Measurements from ENCODE around the gene NF1.
A peak's percentile ranks its signal among the peaks of the same experiment; 100 is the strongest.
"Not testable (repeated sequence)": the region's sequence is repeated elsewhere in the genome, so short reads cannot be mapped to it uniquely, and the experiment has no call there.

Gene NF1

DNA sequence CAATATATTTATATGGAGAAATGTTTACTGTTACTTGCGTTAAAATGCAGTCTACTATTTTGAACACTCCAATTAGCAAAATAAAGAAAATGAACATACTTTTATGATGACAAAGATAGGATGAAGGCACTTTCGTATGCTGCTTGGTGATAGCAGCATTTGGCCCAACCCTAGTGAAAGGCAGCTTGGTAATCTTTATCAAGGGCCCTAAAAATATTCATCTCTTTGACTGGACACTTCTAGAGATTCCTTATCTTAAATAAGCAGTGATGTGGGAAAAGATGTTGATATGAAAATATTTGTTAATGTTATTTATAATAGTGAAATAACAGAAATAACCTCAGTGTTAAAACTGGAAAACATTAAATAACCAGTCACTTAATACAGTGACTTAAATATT is 79.4 kb downstream of the NF1 start:
- TF ChIP-seq POLR2A (IDR thresholded peaks at IDR 0.05; ENCODE audit: extremely low read depth, insufficient read length), result no peak
- TF ChIP-seq, protein P1, sequence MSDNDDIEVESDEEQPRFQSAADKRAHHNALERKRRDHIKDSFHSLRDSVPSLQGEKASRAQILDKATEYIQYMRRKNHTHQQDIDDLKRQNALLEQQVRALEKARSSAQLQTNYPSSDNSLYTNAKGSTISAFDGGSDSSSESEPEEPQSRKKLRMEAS (IDR thresholded peaks at IDR 0.05; ENCODE audit: low read depth, low read length), result no peak
- TF ChIP-seq, protein P2, sequence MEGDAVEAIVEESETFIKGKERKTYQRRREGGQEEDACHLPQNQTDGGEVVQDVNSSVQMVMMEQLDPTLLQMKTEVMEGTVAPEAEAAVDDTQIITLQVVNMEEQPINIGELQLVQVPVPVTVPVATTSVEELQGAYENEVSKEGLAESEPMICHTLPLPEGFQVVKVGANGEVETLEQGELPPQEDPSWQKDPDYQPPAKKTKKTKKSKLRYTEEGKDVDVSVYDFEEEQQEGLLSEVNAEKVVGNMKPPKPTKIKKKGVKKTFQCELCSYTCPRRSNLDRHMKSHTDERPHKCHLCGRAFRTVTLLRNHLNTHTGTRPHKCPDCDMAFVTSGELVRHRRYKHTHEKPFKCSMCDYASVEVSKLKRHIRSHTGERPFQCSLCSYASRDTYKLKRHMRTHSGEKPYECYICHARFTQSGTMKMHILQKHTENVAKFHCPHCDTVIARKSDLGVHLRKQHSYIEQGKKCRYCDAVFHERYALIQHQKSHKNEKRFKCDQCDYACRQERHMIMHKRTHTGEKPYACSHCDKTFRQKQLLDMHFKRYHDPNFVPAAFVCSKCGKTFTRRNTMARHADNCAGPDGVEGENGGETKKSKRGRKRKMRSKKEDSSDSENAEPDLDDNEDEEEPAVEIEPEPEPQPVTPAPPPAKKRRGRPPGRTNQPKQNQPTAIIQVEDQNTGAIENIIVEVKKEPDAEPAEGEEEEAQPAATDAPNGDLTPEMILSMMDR (IDR thresholded peaks at IDR 0.05; ENCODE audit: low read depth, low read length), result no peak
- no peak for TF ChIP-seq MYC (IDR thresholded peaks at IDR 0.05; ENCODE audit: low read depth, low read length)
- H3K4me3 ChIP-seq (ENCODE audit: low read depth, low read length), result no peak overlapping the region
- DNase-seq (ENCODE audit: low read depth), result no peak

DNA sequence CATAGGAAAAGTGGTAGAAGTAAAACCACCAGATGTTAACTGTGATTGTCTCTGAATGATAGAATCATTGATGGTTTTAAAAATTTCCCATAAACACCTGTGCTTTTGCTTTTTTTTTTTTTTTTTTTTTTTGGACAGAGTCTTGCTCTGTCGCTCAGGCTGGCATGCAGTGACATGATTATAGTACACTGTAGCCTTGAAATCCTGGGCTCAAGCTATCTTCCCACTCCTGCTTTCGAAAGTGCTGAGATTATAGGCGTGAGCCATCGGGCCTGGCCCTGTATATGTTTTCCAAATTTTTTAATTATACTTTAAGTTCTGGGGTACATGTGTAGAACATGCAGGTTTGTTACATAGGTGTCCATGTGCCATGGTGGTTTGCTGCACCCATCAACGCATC is 80.5 kb downstream of the NF1 start:
- no peak for DNase-seq (ENCODE audit: low read depth)
- TF ChIP-seq, protein P1 (IDR thresholded peaks at IDR 0.05; ENCODE audit: low read depth, low read length), result no peak
- TF ChIP-seq POLR2A (IDR thresholded peaks at IDR 0.05; ENCODE audit: extremely low read depth, insufficient read length), result no peak
- TF ChIP-seq, protein P2 (IDR thresholded peaks at IDR 0.05; ENCODE audit: low read depth, low read length), result no peak
- no peak for TF ChIP-seq MYC (IDR thresholded peaks at IDR 0.05; ENCODE audit: low read depth, low read length)
- H3K4me3 ChIP-seq (ENCODE audit: low read depth, low read length), result no peak overlapping the region

DNA sequence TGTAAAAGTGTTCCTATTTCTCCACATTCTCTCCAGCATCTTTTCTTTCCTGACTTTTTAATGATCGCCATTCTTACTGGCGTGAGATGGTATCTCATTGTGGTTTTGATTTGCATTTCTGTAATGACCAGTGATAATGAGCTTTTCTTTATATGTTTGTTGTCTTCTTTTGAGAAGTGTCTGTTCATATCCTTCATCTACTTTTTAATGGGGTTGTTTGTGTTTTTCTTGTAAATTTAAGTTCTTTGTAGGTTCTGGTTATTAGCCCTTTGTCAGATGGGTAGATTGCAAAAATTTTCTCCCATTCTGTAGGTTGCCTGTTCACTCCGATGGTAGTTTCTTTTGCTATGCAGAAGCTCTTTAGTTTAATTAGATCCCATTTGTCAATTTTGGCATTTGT is 81.4 kb downstream of the NF1 start:
- DNase-seq (ENCODE audit: low read depth); H3K4me3 ChIP-seq (ENCODE audit: low read depth, low read length): not testable (repeated sequence)

DNA sequence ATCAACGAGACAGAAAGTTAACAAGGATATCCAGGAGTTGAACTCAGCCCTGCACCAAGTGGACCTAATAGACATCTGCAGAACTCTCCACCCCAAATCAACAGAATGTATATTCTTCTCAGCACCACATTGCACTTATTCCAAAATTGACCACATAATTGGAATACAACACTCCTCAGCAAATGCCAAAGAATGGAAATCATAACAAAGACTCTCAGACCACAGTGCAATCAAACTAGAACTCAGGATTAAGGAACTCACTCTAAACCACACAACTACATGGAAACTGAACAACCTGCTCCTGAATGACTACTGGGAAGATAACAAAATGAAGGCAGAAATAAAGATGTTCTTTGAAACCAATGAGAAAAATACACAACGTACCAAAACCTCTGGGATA is 84.2 kb downstream of the NF1 start:
- DNase-seq (ENCODE audit: low read depth); H3K4me3 ChIP-seq (ENCODE audit: low read depth, low read length): not testable (repeated sequence)

DNA sequence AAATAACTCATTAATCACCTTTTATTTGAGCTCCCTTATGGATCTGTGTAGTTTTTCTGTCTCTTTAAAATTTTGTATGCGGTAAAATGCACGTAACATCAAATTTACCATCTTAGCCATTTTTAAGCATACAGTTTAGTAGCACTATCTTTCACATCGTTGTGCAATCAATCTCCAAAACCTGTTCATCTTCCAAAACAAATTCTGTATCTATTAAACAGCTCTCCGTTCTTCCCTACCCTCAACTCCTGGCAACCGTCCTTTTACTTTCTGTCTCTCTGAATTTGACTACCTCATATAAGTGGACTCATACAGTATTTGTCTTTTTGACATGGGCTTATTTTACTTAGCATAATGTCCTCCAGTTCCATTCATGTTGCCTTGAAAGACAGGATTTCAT is 100.5 kb downstream of the NF1 start:
- DNase-seq (ENCODE audit: low read depth), result no peak
- H3K4me3 ChIP-seq (ENCODE audit: low read depth, low read length), result no peak overlapping the region
- TF ChIP-seq MYC (IDR thresholded peaks at IDR 0.05; ENCODE audit: low read depth, low read length) (no peak), POLR2A (IDR thresholded peaks at IDR 0.05; ENCODE audit: extremely low read depth, insufficient read length) (no peak)
- TF ChIP-seq, protein P1 (IDR thresholded peaks at IDR 0.05; ENCODE audit: low read depth, low read length), result no peak
- TF ChIP-seq, protein P2 (IDR thresholded peaks at IDR 0.05; ENCODE audit: low read depth, low read length), result no peak

DNA sequence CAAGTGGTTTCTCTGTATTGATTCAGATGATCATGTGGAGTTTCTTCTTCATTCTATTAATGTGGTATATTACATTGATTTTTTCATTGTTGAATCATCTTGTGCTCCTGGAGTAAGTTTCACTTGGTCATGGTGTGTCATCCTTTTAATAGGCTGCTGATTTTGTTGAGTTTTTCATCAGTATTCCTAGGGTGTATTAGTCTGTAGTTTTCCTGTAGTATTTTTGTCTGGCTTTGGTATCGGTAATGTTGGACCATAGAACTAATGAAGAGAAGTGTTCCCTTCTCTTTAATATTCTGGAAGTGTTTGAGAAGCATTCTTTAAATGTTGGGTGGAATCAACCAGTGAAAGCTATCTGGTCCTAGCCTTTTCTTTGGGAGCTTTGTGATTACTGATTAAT is 103.2 kb downstream of the NF1 start:
- no peak overlapping the region for H3K4me3 ChIP-seq (ENCODE audit: low read depth, low read length)
- TF ChIP-seq, protein P2 (IDR thresholded peaks at IDR 0.05; ENCODE audit: low read depth, low read length), result no peak
- no peak for TF ChIP-seq MYC (IDR thresholded peaks at IDR 0.05; ENCODE audit: low read depth, low read length)
- TF ChIP-seq, protein P1 (IDR thresholded peaks at IDR 0.05; ENCODE audit: low read depth, low read length), result no peak
- TF ChIP-seq POLR2A (IDR thresholded peaks at IDR 0.05; ENCODE audit: extremely low read depth, insufficient read length), result no peak
- no peak for DNase-seq (ENCODE audit: low read depth)

DNA sequence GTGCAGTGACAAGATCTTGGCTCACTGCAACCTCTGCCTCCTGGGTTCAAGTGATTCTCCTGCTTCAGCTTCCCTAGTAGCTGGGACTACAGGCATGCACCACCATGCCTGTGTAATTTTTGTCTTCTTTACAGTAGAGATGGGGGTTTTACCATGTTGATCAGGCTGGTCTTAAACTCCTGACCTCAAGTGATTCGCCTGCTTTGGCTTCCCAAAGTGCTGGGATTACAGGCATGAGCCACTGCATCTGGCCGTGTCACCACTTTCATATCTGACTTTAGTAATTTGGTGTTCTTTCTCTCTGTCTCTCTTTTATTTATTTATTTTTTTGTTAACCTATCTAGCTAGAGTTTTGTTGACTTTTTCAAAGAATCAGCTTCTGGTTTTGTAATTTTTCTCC is 103.9 kb downstream of the NF1 start:
- H3K4me3 ChIP-seq (ENCODE audit: low read depth, low read length); DNase-seq (ENCODE audit: low read depth): not testable (repeated sequence)

DNA sequence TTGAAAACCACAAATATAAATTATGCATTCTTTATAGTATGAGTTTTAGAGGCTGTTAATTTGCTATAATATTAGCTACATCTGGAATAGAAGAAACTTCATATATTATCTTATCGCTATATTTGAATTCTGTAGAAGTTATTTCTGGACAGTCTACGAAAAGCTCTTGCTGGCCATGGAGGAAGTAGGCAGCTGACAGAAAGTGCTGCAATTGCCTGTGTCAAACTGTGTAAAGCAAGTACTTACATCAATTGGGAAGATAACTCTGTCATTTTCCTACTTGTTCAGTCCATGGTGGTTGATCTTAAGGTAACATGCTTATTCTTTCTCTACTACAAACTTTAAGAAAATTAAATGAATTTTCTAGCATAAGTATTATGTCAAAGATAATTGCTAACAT is 105.5 kb downstream of the NF1 start:
- peak; percentile 9 for DNase-seq (ENCODE audit: low read depth)
- TF ChIP-seq POLR2A (IDR thresholded peaks at IDR 0.05; ENCODE audit: extremely low read depth, insufficient read length), result no peak
- TF ChIP-seq, protein P2 (IDR thresholded peaks at IDR 0.05; ENCODE audit: low read depth, low read length), result no peak
- TF ChIP-seq, protein P1 (IDR thresholded peaks at IDR 0.05; ENCODE audit: low read depth, low read length), result no peak
- no peak for TF ChIP-seq MYC (IDR thresholded peaks at IDR 0.05; ENCODE audit: low read depth, low read length)
- no peak overlapping the region for H3K4me3 ChIP-seq (ENCODE audit: low read depth, low read length)

Data from NB4 (cell line).